GM12892 (cell line): ENCODE measurements around the gene F2.

Experiments
- POLR2A ChIP-seq: IDR thresholded peaks from 2 replicates; pipeline ENCODE4 v1.6.1; 2011; ENCODE audit warnings: low read depth, low read length, control low read depth
- POLR2AphosphoS5 ChIP-seq: IDR thresholded peaks from 2 replicates; pipeline ENCODE4 v1.6.1; 2011; ENCODE audit warnings: low read depth, low read length, control low read depth
- TAF1 ChIP-seq: IDR thresholded peaks from 2 replicates; pipeline ENCODE4 v1.6.1; 2011; ENCODE audit warnings: low read depth, mild to moderate bottlenecking, control low read depth, low read length, borderline replicate concordance

DNA sequence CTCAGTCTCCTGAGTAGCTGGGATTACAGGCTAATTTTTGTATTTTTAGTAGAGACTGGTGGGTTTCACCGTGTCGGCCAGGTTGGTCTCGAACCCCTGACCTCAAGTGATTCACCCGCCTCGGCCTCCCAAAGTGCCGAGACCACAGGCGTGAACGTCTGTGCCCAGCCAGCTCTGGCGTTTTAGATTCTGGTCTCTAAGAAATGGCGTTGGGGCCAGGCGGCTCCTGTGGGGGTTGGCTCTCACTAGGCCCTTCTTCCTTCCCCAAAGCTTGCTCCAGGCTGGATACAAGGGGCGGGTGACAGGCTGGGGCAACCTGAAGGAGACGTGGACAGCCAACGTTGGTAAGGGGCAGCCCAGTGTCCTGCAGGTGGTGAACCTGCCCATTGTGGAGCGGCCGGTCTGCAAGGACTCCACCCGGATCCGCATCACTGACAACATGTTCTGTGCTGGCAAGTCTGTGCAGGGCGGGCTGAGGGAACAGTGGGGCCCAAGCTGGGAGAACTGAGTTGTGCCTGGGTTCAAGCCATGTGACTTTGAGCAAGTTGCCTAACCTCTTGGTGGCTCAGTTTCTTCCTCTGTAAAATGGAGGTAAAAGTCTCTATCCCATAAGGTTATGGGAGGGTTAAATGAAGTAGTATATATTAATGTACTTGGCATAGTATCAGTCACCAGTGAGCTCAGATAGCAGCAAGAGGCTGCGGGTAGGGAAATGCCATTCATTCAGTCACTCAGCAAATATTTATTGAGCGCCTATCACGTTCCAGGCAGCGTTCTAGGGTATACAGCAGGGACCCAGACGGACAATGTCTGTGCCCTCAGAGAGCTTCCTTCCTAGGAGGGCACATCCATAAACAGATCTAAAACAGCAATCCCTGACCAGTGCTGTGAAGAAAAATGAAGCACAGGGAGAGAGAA is 10.4 kb downstream of the F2 start:
- TF ChIP-seq POLR2A = no peak
- TF ChIP-seq TAF1 = no peak
- no peak for TF ChIP-seq POLR2AphosphoS5
